PC-3 (cell line): Measurements from ENCODE around the gene LHFPL6.

ENCODE experiments used
- EZH2 ChIP-seq: fragments of 300-600 bp; sonication (generic); IDR thresholded peaks from one replicate; pipeline ENCODE4 v1.6.1; 2017; ENCODE audit warnings: antibody characterized with exemption, mild to moderate bottlenecking, low read length; ENCODE audit not compliant: unreplicated experiment
- EZH2phosphoT487 ChIP-seq: fragments of 300-600 bp; sonication (generic); IDR thresholded peaks from 2 replicates; pipeline ENCODE4 v1.6.1; 2018; ENCODE audit warnings: mild to moderate bottlenecking, antibody characterized with exemption, low read length, borderline replicate concordance
- TF ChIP-seq, protein P1 (sequence below): fragments of 300-600 bp; sonication (generic); conservative IDR thresholded peaks from 2 replicates; pipeline ENCODE4 v1.5.1; 2017; ENCODE audit warnings: antibody characterized with exemption, low read depth, mild to moderate bottlenecking, low read length

DNA sequence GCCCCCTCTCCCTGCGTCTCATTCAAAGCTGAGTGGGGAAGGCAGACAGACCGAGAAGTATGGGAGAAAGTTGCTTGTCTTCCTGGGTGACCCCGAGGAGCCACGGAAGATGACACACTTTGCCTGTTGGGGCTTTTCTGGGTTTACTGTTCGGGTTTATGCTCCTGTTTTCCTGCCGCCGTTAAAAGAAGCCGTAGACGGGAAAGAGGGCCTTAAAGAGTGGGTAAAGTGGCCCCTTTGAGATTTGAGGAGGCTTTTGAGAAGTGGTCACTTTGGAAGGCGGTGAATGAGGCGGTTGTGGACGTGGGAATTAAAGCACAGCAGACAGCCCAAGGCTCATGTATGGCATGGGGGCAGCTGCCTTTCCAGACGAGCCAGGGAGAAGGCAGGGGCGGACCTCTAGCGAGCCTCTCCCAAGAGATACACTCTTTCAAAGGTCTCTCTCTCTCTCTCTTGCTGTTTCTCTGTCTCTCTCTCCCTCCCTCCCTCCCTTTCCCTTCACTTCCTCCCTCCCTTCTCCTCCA lies 493 bp upstream of the LHFPL6 start:
- TF ChIP-seq, protein P1, sequence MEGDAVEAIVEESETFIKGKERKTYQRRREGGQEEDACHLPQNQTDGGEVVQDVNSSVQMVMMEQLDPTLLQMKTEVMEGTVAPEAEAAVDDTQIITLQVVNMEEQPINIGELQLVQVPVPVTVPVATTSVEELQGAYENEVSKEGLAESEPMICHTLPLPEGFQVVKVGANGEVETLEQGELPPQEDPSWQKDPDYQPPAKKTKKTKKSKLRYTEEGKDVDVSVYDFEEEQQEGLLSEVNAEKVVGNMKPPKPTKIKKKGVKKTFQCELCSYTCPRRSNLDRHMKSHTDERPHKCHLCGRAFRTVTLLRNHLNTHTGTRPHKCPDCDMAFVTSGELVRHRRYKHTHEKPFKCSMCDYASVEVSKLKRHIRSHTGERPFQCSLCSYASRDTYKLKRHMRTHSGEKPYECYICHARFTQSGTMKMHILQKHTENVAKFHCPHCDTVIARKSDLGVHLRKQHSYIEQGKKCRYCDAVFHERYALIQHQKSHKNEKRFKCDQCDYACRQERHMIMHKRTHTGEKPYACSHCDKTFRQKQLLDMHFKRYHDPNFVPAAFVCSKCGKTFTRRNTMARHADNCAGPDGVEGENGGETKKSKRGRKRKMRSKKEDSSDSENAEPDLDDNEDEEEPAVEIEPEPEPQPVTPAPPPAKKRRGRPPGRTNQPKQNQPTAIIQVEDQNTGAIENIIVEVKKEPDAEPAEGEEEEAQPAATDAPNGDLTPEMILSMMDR, result no peak
- no peak for TF ChIP-seq EZH2phosphoT487
- no peak for TF ChIP-seq EZH2
